Measurements from ENCODE around the gene SORL1.

SORL1 gene

DNA sequence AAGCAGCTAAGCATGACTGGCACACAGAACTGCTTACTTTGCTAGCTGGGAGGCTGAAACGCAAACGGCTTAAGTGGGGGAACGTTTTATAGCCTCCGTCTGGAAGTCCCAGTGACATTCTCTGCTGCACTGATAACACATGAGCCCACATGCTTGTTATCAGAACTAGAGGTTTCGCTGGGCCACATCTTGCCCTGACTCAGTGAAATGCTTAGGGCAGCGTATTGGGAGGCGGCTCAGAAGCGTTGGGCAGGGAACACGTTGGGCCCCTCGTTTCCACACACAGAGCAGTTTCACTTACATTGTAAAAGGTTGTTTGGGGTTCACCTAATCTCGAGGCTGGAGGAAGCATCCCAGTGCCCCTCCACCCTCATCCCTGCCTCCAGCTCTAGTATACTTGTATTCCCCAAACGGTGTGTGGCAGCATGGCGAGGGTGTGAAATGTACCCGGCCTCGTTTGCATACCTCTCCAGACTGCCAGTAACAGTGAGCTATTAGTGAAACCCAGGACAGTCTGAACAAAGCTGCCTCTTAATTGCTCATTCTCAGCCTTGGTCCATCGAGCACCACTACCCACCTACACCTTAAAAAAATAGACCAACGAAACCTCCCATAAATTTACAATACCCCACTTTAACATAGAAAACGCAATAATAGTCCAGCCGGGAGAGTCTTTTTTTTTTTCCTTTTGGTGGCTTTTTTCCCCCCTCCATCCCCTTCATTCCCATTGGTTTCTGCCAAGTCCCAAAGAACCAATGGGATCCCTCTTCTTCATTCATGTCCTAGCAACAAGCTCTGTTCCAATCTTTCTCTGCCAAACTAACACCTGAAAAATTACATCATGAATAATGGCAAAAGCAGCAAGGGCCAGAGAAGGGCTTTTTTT, 219.4 kb downstream of the SORL1 start:
- FAIRE-seq (no peak), DNase-seq (ENCODE audit: insufficient read length, low spot score) (no peak)

DNA sequence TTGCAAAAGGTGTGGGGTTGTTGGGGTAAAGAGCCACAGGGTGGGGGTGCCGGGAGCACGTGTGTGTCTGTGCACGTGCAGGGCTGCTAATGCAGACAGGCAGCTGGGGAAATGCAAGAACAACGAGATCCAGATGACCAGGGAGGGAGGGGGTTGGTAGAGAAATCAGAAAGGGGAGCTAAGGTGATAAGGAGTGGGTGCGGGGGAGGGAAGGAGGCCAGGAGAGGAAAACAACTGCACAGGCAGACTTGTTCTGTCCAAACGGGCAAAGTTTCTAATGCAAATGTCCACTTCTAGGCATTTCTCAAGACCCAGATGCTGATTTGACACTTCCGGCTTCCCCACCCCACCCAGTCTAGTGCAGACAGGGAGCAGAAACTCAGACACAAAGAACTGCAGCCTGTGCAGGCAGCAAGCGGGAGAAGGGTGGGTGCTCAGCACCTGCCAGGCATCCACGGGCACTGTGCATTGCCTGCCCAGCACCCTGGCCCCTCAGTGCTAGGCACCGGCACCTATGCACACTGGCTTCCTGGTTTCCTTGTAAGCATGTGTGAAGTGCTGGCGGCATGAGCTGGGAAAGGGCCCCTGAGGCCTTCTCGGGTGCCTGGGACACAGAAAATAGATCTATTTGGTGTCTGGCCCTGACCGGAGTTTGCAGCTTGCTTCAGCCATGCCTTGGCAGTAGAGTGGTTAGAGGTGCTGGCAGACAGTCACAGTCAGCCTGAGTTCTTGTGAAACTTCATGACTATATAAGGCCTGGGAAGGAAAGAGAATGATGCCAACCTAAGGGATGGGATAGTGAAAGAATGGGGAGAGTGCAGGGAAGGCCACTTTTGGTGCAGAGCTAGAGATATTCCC, 220.7 kb downstream of the SORL1 start:
- FAIRE-seq = no peak
- no peak for DNase-seq (ENCODE audit: insufficient read length, low spot score)

DNA sequence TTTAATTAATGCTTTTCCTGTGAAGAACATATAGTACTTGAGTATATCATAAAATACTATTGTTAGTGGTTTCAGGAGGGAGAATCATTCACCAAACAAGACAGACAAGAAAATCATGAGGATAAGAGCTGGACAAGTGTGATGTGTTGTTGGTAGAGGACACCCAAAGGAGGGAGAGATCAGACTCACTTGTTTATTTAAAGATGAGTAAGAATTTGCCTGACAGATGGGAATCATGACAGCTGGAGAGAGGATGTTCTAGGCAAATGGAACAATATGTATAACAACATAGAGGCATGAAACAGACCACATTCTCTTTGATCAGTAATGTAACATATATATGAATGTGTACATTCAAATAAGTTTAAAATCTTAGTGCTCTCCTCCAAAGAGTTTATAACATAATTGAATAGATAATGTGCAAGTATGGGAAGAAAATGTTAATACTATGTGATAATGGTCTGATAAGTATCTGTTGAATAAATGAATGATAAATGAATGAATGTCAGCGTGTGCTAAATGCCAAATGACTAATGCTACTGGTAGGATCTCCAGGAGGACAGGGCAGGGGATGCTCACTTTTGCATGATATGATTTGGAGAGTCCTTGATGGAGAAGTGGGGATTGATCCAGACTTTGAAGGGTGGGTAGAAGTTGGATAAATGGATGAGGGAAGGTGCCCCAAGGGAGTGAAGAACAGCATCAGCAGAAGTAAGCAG, 229.6 kb downstream of the SORL1 start:
- FAIRE-seq = no peak

More for the DNA sequence above, 229.6 kb downstream of the SORL1 start:
- no peak for DNase-seq (ENCODE audit: insufficient read length, low spot score)

Measured in GM19239 (cell line).